Measurements from ENCODE around the gene AKAP6.

The AKAP6 gene

DNA sequence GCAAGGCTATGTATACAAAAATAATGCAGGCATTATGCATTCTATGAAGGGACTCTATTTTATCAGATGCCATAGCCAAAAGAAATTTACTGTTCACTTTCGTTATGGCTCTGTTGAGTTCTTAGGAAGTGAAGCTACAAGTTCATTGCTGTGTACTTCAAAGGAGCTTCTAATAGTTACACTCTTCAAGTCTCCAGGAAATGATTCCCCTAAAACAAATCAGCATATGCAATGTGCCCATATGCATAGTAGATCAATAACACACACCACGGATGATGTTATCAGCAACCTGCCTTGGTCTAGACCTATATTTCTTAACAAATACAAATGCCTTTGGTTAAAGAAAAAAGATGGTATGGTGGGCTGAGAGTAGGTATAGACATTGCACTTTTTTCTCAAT, 83.4 kb downstream of the AKAP6 start:
- DNase-seq: no peak

- DNase-seq: no peak
These were observed 85.0 kb downstream of the AKAP6 start for GRCh38 chr14:32413967-32414640.

- DNase-seq: peak; percentile 41
These were observed 85.7 kb downstream of the AKAP6 start for GRCh38 chr14:32414808-32415255.

DNA sequence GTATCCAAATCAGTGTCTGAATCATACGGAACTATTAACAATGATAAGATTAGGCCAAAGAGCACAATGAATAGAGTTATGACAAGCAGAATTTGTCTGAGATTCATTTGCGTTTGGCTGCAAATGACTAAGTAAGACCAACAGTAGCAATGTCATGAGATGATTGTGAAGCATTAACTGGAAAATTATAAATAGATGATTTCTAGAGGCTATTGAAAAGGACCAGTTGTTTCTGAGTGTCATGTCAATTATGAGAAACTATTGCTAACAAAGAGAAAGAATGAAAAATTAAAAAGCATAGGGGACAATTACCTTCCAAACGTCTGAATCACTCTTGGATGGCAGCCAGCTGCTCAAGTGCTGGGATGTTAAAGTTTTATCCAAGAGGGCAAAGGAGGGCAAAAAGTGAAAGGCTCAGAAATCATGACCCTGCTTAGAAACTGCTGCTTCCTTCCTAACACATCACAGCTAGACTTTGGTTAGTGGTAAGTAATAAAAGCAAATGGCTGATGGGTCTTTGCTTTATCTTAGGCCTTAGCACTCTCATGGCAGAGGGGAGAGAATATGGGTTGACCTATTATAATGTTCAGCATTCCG, 89.0 kb downstream of the AKAP6 start:
- peak; percentile 90 for DNase-seq

GRCh38 chr14:32419429-32419828, 90.3 kb downstream of the AKAP6 start:
- no peak for DNase-seq

GRCh38 chr14:32421781-32422180, 92.7 kb downstream of the AKAP6 start:
- DNase-seq: peak; percentile 73

DNA sequence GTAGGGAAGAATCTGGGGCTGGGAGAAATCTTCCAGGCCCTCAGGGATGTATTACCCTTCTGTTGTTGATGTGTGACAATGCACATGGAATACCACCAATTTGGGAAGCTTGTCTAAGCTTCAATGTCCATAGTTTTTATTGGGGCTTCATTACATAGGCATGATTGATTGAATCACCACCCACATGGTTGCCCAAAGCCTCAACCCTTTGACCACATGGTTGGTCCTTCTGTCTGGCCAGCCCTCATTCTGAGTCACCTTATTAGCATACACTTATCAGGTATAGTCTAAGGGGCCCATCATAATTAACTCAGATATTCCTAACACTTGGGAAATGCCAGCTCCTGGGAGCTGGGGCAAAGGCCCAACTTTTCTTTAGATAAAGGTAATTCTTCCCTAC, 93.3 kb downstream of the AKAP6 start:
- no peak for DNase-seq

DNA sequence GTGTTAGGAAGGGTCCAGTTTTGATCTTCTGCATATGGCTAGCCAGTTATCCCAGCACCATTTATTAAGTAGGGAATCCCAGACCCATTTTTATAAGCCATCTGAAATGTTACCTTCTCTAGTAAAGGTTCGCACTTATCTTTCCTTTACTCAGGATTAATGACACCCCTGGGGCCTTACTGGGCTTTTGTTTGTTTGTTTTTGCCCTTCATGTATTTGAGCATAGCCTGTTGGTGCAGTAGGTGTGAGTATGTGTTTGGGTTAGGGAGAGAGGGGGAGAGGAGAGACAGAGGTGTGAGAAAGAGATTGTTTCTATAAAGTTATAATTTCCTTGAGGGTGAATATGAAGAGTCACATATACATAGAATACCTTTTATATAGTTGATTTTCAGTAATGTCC, 96.9 kb downstream of the AKAP6 start:
- no peak for DNase-seq

DNA sequence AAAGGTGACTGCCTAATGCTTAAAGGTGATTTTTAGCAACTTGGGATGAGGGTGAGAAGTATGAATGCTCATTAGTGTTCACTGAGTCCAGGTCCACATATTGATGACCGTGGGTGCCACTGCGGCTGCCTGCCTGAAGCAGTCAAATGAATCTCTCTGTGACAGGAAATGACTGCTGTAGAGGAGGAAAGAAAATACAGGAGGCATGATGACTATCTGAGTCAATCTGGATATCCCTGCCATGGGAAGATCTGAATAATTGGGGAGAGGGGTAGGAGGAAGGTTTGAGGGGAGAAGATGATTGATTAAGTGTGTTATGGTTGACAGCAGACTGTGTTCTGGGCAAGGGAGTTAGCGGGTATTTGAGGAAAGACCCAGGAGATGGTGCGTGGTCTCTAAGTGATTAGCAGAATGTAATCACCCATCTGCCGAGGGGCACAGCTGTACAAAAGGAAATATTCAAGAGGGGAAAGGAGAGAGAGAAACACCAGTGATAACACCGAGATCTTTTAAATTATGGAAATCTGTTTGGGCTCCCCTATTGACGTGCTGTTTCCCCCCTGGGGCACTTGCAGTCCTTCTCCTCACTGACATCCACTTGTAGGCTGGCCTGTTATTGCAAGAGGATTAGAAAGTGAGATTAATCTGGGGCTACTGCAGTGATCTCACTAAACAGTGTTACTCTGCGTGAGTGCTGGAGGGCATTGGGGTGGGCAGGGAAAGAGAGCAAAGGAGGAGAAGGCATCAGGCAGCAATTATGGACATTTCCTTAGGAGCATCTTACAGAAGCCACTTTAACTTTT, 97.7 kb downstream of the AKAP6 start:
- no peak for DNase-seq

DNA sequence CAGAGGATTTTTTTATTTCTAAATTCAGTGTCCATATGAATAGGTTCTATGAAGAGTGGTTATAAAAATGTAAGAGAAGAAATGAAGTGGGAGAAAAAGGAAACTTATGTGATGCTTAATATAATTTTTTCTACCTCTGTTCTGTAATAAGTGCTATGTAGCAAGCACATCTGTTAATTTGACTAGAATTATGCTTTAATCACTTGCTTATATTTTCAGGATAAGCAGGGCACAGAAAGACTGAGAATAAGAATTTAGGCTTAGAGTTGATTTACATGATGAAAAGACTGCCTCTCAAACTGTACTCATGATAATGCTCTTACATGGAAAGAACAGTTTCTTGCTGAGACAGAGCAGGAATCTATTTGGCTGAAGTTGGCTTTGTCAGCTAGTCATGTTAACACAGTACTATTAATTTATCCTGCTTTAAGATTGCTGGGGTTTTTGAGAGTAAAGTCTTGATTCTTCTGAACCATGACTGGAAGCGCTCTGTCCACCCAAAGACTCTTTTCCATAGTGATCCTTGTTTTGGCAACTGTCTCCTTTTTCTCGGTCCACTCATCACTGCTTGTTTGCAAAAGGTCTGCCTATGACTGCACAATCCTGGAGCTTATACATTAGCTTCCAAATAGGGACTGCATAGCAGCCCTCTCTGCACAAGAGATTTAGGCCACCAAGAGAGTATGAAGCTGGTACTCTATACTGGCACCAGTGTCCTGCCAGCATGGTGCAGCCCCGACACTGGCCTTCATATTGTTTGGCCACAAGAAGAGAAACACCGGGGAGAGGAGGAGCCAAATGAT, 98.8 kb downstream of the AKAP6 start:
- DNase-seq: no peak

DNA sequence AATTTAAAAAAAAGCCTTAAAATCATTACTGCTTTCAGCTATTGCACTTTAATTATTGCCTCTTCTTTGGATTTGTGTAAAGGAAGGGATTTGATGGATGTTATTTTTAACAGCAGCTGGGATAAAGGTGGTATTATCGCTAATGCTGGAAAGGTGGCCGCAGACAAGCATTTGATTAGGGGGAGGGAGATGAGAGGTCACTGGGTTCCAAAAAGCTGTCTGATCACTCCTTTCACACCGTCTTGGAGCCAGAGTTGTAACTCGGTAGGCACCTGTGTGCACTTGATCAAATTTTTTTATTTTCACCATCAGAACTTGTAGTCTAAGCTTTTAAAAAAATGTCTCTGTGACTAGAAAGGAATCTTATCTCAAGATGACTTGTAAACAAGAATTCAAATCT, 99.8 kb downstream of the AKAP6 start:
- no peak for DNase-seq

DNA sequence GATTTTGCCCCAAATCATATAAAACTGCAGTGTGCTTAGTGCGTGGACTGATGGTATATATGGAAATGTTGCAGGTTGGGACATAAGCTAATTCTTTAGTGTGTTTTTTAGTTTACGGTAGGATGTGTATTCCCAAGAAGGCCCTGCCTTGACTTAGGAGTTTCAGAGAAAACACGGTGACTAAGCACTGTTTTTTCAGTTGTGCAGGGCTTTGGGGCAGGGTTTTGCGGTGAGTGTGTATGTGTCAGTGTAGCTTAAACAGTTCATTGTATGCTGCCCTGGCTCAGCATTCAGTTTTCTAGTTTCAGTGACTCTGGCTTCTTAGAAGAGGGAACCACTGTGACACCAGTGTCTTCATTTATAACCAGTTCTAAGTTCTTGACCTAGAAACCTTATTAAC, 101.2 kb downstream of the AKAP6 start:
- DNase-seq: peak; percentile 59

DNA sequence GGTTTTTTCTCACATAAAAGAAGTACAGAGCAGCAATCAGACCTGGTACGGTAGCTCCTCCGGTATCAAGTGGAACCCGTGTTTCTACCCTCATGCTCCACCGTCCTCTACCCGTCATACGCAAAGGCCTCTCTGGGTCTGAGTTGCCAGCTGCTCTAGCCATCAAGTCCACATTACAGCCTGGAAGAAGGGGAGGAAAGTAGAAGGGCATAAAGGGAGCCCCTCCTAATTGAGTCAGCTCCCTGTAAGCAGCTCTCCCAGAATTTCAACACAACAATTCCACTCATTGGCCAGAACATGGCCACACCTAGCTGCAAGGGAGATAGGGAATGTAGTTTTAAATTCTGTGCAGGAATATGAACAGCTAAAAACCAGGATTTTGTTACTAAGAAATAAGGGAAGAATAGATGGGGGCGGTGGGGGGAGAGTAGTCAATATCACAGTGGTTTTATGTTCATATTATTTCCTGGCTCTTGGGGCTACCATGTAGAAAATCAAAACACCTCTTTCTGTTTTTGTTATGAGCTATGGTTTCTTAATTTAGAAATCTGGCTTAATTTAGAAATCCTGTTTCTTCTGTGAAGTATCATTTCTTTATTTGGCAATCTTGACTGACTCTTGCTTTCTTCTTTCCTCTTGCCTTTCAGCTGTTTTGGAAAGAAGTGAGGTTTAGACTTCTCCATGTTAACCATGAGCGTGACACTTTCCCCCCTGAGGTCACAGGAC, 103.9 kb downstream of the AKAP6 start:
- no peak for DNase-seq

- DNase-seq: no peak
These were observed 105.1 kb downstream of the AKAP6 start for GRCh38 chr14:32434180-32434579.

DNA sequence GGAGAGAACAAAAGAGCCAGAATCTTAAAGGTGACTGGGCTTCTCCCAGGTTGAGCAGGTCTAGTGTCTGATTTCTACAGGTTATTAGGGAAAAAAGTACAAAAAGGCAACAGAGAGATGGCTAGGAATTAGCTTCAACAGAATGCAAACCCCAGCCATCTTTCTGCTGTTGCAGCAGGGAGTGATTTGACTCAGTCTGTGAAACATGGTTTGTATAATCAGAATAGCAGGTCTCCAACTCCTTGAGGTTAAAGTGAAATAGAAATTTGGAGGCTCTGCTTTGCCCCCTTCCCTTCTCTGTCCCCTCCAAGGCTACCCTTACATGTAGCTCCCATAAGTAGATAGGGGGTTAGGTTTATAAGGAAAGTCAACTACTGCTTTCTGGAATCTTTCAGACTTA, 105.8 kb downstream of the AKAP6 start:
- DNase-seq: no peak

DNA sequence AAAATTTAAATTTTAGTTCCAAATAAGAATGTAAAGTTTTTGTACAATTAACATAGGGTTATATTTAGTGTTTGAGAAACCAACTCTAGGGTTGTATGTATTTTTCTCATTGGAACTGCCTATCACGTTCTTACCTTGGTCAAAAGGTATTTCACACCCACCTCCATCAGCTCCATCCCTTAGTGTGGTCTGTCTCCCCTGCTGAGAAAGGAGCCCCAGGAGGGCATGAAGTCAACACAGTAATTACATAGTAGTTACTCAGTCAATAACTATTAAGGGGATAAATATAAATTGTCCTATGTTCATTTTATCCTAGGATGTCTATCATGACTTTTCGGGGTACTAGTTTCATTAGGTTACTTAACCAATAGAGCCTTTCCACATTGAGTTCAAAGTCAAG, 106.3 kb downstream of the AKAP6 start:
- no peak for DNase-seq

GRCh38 chr14:32436993-32437392, 107.9 kb downstream of the AKAP6 start:
- no peak for DNase-seq

- DNase-seq: no peak
These were observed 109.4 kb downstream of the AKAP6 start for GRCh38 chr14:32438517-32438916.

GRCh38 chr14:32443890-32444661, 115.0 kb downstream of the AKAP6 start:
- DNase-seq: peak; percentile 81

- DNase-seq: no peak
These were observed 118.3 kb downstream of the AKAP6 start for GRCh38 chr14:32447371-32447770.

GRCh38 chr14:32449648-32450047, 120.5 kb downstream of the AKAP6 start:
- no peak for DNase-seq
